GM12891 (cell line): ENCODE measurements around the gene CNRIP1.
A peak's percentile ranks its signal among the peaks of the same experiment; 100 is the strongest.

Experiments used
- DNase-seq: peaks from one replicate; pipeline ENCODE4 v3.0.0; 2011; ENCODE audit warnings: low spot score; ENCODE audit not compliant: insufficient read length
- FAIRE-seq: peaks from 2 replicates; lab custom pipeline; 2011; peaks lifted over from hg19 to GRCh38; lab: Jason Lieb, UNC
- PAX5 ChIP-seq: IDR thresholded peaks from 2 replicates; pipeline ENCODE4 v1.6.1; 2011; ENCODE audit warnings: low read length, moderate library complexity, mild to moderate bottlenecking; ENCODE audit not compliant: insufficient read depth, severe bottlenecking
- POLR2A ChIP-seq: IDR thresholded peaks from 2 replicates; pipeline ENCODE4 v1.6.1; 2011; ENCODE audit warnings: low read depth, low read length, control low read depth
- POLR2AphosphoS5 ChIP-seq: IDR thresholded peaks from 2 replicates; pipeline ENCODE4 v1.6.1; 2011; ENCODE audit warnings: low read depth, low read length, control low read depth
- POU2F2 ChIP-seq: IDR thresholded peaks from 2 replicates; pipeline ENCODE4 v1.6.1; 2011; ENCODE audit warnings: low read depth, mild to moderate bottlenecking, control low read depth, low read length, moderate library complexity
- SPI1 ChIP-seq: IDR thresholded peaks from 2 replicates; pipeline ENCODE4 v1.6.1; 2011; ENCODE audit warnings: low read depth, low read length, control low read depth
- TAF1 ChIP-seq: IDR thresholded peaks from 2 replicates; pipeline ENCODE4 v1.6.1; 2011; ENCODE audit warnings: low read depth, low read length, control low read depth

The CNRIP1 gene

GRCh38 chr2:68280348-68280747 is 39.4 kb downstream of the CNRIP1 start:
- FAIRE-seq: peak; percentile 50
- TF ChIP-seq TAF1 (no peak), SPI1 (no peak), POU2F2 (no peak), POLR2AphosphoS5 (no peak), PAX5 (no peak)
- DNase-seq: no peak

GRCh38 chr2:68279691-68280090 is 40.1 kb downstream of the CNRIP1 start:
- TF ChIP-seq TAF1 (no peak), POLR2A (no peak), PAX5 (no peak), POLR2AphosphoS5 (no peak), SPI1 (no peak), POU2F2 (no peak)
- DNase-seq (no peak), FAIRE-seq (no peak)

DNA sequence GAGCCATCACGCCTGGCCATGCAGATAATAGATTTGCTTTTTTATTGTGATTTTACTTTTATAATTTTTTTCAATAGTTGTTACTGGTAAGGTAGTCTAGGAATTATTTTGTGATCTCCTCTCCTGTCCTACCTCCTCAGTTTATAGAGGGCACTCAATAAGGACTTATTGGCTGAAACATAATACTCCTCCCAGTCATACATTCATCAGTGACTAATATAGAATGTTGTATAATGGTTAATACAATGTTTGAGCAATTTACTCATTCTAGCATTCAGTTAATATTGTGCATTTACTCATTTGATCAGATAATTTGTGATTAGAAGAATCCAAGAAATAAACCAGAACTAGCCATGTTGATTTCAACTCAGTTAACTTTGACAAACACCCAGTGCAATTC is 41.6 kb downstream of the CNRIP1 start:
- no peak for FAIRE-seq
- TF ChIP-seq POU2F2 (no peak), POLR2A (no peak), SPI1 (no peak), PAX5 (no peak), POLR2AphosphoS5 (no peak), TAF1 (no peak)
- no peak for DNase-seq

DNA sequence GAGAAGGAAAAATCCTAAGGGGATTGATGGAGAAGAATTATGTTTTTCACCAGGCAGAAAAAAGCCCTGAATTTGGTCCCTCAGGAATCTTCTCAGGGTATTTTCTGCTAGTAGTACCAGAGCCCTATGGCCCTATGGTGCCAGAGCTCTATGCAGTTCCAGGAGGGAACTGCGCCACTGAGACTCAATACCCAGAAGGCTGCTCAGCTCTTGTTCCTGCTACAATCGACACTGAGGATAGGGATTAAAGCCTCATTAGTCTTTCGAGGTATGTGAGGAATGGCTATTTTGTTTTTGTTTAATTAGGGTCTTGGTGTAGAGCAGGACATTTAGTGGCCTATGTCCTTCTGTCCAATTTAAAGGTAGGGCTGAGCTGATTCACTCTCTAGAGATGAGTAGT is 45.7 kb downstream of the CNRIP1 start:
- no peak for TF ChIP-seq POLR2A
- FAIRE-seq (no peak), DNase-seq (no peak)

DNA sequence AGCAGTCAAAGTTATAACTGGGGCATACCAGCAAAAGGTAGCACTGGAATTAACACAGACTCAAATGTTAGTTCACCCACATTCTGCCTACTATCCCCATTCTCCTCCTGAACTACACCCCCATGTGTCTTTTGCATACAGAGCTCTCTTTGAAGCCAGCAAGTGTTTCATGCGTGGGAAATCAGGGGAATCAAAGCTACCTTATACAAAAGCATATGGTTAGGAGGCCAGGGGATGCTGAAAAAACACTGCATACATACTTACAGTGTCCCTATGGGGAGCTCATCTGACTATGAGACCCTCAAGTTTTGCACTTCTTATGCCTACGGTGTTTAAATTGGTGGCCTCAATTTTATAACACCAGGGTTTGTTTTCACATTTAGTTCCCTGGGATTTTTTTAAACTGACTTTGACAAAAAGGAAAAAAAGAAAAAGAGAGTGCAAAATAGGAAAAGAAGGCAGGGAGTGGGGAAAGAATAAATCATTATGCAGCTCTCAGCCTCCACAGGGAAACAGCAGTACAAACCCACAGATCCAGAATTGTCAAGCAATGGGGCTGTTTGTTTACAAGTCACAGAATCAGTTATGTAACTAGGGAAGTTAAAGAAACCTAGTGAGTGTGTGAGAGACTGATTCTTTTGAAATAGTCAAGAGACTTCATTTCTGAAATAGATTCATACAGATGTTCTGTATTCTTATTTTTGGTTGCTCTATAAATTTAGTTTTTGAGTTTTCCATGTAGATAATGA is 47.3 kb downstream of the CNRIP1 start:
- FAIRE-seq: no peak
- TF ChIP-seq POLR2A (no peak), SPI1 (no peak)
- DNase-seq: no peak

DNA sequence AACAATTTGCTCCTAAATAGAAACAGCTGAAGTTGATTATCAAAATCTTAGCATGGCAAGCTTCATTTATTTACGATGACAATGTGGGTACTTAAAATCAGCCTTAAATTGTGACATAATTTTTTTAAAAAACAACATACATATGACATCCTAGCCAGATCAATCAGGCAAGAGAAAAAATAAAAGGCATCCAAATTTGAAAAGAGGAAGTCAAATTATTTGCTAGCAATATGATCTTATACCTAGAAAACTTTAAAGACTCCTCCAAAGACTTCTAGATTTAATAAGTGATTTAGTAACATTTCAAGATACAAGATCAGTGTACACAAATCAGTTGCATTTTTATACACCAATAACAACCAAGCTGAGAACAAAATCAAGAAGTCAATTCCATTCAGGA is 53.1 kb downstream of the CNRIP1 start:
- FAIRE-seq (no peak), DNase-seq (no peak)
- TF ChIP-seq PAX5 (no peak), POLR2AphosphoS5 (no peak), POU2F2 (no peak), SPI1 (no peak)

- DNase-seq (no peak), FAIRE-seq (no peak)
- TF ChIP-seq POLR2A (no peak), POU2F2 (no peak), PAX5 (no peak), SPI1 (no peak), TAF1 (no peak), POLR2AphosphoS5 (no peak)
These were observed 56.1 kb downstream of the CNRIP1 start for GRCh38 chr2:68263632-68264031.

- FAIRE-seq (no peak), DNase-seq (no peak)
- TF ChIP-seq TAF1 (no peak), SPI1 (no peak), POLR2AphosphoS5 (no peak), POU2F2 (no peak), PAX5 (no peak), POLR2A (no peak)
These were observed 60.9 kb downstream of the CNRIP1 start for GRCh38 chr2:68258851-68259250.

GRCh38 chr2:68256093-68256450 is 63.7 kb downstream of the CNRIP1 start:
- FAIRE-seq (no peak), DNase-seq (no peak)
- TF ChIP-seq TAF1 (no peak), SPI1 (no peak), POLR2A (no peak), POU2F2 (no peak), PAX5 (no peak), POLR2AphosphoS5 (no peak)

DNA sequence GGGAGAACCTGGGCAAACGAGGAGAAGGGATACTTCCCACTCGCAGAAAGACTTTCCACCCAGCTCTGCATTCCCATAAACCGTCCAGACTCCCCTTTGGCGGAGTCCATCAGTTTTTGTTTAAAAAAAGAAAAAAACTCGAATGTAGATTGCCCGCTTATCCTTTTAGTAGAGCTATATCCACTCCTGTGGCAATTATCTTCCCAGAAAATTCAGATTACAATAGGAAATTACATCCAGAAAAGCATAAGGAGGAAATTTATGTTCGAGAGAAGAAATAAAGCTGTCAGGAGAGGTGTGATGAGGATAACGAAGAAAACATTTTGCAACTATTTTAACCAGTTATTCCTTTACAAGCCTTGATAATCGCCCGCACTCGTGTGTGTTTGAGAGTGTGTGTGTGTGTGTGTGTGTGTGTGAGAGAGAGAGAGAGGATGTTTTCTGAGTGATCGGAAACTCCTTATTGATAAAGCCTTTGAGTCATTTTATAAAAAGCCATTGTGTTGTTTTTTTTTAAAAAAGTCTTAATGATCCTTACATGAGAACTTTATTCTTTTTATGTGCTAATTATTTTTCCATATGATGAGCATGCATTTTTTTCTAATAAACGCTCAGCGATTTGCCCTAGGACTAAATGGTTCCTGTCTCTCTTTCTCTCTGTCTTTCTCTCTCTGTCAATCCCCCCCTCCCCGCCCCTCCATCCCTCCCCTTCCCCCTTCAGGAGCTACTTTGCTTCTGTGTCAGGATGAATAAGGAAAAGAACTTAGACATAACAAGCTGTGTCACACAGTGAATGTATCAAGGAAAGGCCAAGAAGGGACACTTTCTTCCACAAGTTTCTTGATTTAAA is 66.3 kb downstream of the CNRIP1 start:
- no peak for FAIRE-seq
- TF ChIP-seq POLR2A: no peak
- TF ChIP-seq SPI1: no peak
- no peak for TF ChIP-seq TAF1
- no peak for TF ChIP-seq POU2F2
- TF ChIP-seq POLR2AphosphoS5: no peak
- DNase-seq: no peak
